Sigmoid colon (tissue), 4 donors: Measurements from ENCODE around the gene ASB7.

ENCODE experiments used
- CTCF ChIP-seq, 4 experiments: fragments of 450-650 bp in 3 of 4; fragments of 200-600 bp in 1 of 4; IDR thresholded peaks; one replicate each; pipeline ENCODE4 v1.5.1; 2016 to 2019; ENCODE audit warnings: antibody characterized with exemption in 4 of 4, mild to moderate bottlenecking in 3 of 4, moderate library complexity in 2 of 4
- EP300 ChIP-seq, 4 donors: sonication (generic); formaldehyde crosslinking; IDR thresholded peaks; one replicate each; pipeline ENCODE4 v1.6.1; 2017; ENCODE audit warnings: antibody characterized with exemption in 4 of 4
- POLR2A ChIP-seq, 2 donors: fragments of 450-650 bp; IDR thresholded peaks; one replicate each; pipeline ENCODE4 v1.6.1; 2016; ENCODE audit warnings: antibody characterized with exemption in 2 of 2, mild to moderate bottlenecking in 2 of 2, moderate library complexity in 2 of 2

GRCh38 chr15:100661156-100661555 lies 58.8 kb downstream of the ASB7 start:
- no peak for TF ChIP-seq EP300 (IDR thresholded peaks at IDR 0.05)
- TF ChIP-seq CTCF (IDR thresholded peaks at IDR 0.05), result no peak
- no peak for TF ChIP-seq POLR2A (IDR thresholded peaks at IDR 0.05)
